Measurements from ENCODE around the gene SEMA3E.
"Not testable (repeated sequence)": the region's sequence is repeated elsewhere in the genome, so short reads cannot be mapped to it uniquely, and the experiment has no call there.

The SEMA3E gene

DNA sequence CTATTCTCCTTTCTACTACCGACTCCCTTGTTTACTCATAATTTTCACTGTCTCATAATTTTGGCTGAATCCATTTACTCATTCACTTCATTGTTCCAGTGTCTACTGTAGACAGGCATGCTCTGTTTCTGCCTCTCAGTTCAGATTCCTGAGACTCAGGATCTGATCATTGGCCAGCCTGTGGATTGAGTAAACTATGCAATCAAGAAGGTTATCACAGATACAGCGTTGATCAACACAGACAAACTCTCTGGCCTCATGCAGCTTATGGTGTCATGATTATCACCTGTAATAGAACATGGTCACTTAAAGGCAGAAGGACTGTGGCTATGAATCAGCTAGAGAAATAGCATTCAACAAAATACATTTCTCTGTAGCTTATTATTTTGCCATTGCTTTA is 86.0 kb downstream of the SEMA3E start:
- DNase-seq (ENCODE audit: insufficient read length, low spot score) (no peak), FAIRE-seq (no peak)

DNA sequence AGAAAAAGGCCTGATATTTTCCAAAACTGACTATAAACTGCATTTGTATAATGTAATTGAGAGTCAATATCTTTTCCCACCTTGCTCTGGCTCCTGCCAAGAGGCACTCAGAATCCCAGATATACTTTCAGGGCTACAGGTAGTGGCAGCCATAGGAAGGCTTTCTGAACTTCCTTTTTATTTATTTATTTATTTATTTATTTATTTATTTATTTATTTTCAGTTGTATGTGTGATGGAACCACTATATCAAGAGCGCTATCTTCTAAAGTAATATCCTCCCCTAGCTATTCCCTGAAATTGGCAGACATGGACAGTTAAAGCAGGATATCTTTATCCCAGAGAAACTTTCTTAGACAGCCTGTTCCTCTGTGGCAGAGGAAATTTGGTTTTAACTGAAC is 86.7 kb downstream of the SEMA3E start:
- no peak for DNase-seq (ENCODE audit: insufficient read length, low spot score)
- no peak for FAIRE-seq

DNA sequence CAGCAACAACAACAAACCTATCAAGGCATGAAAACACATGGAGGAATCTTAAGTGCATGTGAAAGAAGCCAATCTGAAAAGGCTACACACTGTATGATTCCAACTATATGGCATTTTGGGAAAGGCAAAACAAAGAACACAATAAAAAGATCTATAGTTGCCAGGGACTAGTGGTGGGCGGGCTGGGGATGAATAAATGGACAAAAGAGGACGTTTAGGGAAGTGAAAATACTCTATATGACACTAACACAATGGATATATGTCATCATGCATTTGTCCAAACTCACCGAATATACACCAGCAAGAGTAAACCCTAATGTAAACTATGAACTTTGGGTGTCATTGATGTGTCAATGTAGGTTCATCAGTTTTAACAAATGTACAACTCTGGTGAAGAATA is 89.1 kb downstream of the SEMA3E start:
- no peak for DNase-seq (ENCODE audit: insufficient read length, low spot score)
- FAIRE-seq = no peak

DNA sequence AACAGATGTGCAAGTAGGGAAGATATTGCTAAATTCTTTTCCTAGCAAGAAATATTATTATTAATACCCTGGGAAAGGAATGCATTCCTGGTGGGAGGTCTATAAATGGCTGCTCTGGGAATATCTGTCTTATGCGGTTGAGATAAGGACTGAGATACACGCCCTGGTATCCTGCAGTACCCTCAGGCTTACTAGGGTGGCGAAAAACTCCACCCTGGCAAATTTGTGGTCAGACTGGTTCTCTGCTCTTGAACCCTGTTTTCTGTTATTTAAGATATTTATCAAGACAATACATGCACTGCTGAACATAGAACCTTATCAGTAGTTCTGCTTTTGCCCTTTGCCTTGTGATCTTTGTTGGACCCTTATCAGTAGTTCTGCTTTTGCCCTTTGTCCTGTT is 96.4 kb downstream of the SEMA3E start:
- DNase-seq (ENCODE audit: insufficient read length, low spot score); FAIRE-seq: not testable (repeated sequence)

DNA sequence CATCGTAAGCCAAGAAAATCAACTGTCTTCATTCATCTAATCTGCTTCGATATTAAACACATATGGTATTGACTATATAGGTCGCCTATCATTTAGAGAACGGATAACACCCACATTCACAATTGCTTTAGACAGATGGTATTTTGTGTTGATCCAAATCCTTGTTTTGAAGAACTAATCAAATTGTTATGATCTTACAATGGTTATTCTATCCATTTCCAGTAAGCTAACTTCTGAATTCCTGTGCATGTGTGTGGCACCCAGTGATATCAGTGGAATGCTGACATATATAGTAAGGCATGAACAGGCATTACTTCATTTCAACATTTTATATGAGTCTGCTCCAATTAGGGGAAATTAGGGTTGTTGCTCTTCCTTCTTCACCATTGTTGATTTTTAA is 98.8 kb downstream of the SEMA3E start:
- DNase-seq (ENCODE audit: insufficient read length, low spot score) (peak; percentile 12), FAIRE-seq (no peak)

DNA sequence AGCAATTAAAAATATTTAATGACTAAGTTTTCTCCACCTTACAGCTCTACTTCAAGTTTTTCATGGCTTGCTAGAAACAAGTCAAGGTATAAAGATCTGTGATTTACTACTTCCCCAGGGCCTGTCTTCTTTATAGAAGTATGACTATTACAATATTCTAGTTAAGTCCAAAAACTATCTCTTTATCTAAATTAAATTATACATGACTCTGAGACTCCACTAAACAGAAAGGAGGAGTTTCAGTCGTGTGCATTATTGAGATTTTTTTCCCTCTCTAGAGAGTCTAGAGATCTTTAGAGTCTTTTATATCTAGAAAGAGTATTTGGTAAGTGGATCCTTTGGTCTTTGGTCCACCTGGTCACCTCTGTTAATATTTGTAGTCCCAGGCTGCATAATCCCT is 100.7 kb downstream of the SEMA3E start:
- no peak for DNase-seq (ENCODE audit: insufficient read length, low spot score)
- FAIRE-seq = no peak

DNA sequence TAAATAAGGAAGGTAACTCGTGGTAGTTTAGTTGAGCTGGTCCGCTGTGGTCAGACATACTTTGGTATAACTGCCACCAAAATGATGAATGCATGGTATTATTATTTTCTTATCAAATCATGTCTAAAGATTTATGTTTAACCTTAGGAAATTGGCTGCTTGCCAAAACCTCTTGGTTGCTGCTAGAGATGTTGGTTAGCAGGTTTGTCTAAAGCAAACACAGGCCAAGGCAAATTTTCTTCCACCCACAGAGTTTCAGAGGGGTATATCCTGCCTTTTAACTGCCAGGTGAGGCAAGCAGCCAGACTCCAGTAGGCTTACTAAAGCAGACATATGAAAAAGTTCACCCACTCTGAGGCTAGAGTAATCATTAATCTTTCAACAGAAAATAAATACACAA is 101.4 kb downstream of the SEMA3E start:
- FAIRE-seq (no peak), DNase-seq (ENCODE audit: insufficient read length, low spot score) (peak; percentile 9)

DNA sequence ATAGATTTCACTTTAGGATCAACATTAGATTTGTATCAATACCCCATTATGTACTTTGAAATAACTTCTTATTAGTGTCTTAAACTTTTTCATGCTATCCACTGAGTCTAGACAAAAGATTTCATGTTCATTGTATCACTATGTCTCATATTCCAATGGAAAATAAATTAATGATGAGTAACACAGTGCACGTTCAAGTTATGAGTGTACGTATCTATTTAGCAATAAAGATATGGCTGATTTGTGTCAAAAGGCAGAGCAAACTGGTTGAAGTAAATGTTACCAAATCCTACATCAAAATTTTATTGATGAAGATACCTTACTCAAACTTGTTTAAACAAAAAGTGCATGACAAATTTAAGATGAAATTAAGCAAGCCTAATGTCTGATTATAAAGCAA is 102.4 kb downstream of the SEMA3E start:
- FAIRE-seq (no peak), DNase-seq (ENCODE audit: insufficient read length, low spot score) (no peak)

DNA sequence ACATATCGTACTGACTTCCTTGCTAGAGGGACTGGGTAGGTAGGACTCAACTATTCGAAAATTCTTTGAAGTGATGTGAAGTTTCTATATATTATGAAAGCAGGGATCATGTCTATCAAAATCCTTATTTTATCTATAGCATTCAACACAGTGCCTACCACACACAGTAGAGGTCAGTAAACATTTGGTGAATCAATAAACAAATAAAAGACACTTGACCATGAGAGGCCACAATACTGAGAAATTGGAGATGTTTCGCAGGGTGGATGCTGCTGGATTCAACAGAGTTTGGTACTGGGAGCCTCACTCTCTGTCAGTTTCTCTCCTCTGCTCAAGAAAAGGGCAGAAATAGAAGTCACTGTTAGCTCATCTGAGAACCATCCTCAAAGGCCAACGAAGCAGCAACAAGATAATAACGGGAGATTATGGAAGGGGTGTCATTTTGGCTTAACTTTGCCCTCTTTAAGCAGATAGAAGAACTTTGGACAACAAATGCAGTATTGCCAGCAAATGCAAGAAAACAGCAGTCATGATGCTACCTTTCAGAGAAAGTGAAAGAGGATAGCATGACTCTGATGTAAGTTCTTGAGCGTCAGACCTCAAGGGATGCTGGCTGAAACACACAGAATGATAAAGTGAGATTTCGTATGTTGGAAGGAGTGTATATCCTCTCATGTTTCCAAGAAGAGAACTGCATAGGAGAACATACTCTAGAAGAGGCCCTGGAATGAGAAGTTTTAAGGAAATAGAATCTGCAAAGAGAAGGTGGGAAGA is 107.6 kb downstream of the SEMA3E start:
- FAIRE-seq (no peak), DNase-seq (ENCODE audit: insufficient read length, low spot score) (no peak)

DNA sequence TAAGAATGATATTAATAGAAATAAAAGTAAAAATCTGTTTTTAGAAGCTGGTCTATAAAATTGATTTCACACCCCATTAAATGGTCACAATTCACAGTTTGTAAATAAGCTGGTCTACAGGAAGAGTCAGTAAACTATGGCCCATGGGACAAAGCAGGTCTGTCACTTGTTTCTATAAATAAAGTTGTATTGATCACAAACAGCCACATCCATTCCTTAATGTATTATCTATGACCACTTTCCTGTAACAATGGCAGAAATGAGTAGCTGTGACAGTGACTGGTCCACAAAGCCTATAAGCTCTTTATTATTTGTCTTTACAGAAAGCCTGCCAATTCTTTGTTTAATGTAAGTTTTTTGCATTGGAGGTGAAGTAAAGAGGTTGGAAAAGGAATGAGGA is 114.5 kb downstream of the SEMA3E start:
- no peak for FAIRE-seq
- no peak for DNase-seq (ENCODE audit: insufficient read length, low spot score)

DNA sequence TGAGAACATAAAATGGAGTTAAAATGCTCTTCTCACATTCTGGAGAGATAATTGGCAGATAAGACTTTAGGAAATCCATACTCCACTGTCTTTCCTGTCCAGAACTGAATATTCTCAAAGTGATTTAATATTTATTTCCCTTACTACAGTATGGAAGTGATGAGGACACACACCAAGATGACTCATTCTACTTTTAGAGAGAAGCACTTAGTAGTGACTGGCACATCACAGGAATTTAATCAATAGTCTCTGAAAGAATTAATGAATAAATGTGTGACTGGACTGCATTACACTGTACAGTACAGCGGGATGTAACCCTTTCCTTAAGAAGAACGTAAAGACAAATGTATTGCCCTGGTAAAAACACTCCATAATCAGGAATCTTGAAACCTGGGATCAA is 116.7 kb downstream of the SEMA3E start:
- FAIRE-seq (no peak), DNase-seq (ENCODE audit: insufficient read length, low spot score) (peak; percentile 7)

DNA sequence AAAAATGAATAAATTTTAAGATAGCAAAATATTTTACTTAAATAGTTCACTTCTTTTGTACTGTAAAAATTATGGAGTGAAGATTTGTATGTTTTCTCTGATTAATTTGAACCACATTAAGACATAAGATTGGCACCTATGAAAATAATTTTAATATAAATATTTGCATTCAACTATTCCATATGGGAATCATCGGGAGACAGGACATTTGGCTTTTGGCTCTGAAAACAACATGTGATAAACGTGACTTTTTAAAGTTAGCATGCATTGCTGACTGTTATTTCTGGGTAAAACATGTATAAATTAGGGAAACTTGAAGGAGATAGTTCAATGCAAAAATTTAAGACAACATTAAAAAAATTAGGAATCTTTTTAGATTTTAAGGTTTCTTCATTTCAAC is 117.2 kb downstream of the SEMA3E start:
- DNase-seq (ENCODE audit: insufficient read length, low spot score) (no peak), FAIRE-seq (no peak)

DNA sequence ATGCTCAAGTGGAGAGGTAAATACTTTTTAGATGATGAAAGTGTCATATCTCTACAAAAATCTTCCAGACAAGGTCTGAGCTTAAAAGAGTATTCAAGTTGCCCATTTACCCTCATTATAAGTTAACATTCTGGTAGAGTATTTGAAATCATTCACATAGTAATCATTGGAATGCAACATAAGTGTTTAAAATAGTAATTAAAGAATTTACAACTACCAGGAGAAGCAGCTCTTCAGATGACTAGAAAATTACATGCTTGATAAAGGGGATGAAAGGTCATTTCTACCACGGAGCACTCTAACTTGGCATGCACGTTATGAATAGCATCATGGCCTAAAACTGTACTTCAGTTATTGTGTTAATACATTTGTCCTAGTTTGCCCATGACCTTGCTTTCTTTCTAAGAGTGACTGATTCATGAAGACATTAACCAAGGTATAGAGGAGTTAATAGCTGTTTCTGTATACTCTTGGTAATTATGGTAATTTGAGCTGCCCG is 120.0 kb downstream of the SEMA3E start:
- FAIRE-seq (no peak), DNase-seq (ENCODE audit: insufficient read length, low spot score) (no peak)

DNA sequence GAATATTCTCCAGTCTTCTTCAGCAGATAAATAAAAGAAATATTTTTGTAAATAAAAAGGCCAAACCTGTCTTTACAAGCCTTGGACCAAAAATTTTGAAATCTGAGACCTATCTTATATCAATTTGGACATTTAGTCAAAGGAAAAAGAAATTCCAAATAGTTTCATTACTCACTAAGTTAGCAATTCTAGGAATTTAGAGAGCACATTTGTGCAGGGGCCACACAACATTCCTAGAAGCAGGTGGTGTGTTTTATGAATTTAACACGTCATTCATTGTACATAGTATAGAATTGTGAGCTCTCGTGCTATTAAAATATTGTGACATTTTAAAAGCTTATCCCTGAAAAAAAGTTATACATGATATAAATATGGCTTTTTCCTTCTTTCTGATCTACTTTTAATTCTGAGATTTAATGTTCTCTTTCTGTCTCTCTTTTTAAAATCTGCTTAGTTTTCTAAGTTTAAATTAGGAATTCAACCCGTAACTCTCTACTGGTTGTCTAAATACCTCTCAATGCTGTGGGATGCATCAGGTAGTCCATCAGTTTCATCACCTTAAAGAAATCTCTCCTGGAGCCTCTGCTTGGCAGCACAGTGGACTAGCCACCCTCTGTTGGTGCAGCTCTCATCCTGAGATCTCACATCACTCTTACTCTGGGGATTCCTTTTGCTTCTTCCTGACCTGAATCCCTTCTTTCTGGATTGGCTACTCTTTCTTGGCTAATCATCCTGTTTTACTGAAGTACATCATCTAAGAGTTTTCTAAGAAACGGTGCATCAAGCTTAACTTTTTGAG is 124.5 kb downstream of the SEMA3E start:
- FAIRE-seq (peak; percentile 13), DNase-seq (ENCODE audit: insufficient read length, low spot score) (peak; percentile 20)

DNA sequence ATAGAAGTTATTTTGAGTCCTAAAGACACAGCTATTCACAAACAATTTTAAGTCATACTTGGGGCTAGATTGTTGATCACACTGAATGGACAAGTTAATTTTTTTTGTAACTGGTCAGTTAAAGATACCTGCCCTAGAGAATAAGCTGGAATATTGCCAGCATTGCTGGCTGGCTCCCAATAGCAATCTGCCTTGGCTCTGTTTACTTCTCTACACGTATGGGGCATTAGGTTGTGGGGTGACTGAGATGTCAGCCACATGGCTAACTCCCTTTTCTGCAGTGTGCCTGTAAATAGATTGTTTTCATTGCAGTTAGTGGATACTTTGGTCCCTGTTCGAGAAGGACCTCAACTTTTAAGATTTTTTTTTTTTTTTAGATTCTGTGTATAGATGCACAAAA is 128.2 kb downstream of the SEMA3E start:
- DNase-seq (ENCODE audit: insufficient read length, low spot score) (no peak), FAIRE-seq (no peak)

DNA sequence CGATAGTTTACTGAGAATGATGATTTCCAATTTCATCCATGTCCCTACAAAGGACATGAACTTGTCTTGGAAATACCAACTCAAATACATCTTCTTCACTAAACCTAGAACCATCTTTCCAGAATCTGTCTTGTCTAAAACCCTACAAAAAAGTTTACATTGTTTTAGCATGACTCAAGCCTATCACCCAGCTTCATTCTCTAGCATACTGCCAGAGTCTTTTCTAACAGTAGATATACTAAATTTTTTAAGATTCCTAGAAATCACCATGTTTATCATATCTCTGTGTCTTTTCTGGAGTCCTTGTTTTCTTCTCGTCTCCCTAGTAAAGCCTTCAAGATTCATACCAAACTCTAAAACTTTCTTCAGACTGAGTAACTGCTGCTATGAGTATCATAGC is 129.7 kb downstream of the SEMA3E start:
- FAIRE-seq (no peak), DNase-seq (ENCODE audit: insufficient read length, low spot score) (no peak)

DNA sequence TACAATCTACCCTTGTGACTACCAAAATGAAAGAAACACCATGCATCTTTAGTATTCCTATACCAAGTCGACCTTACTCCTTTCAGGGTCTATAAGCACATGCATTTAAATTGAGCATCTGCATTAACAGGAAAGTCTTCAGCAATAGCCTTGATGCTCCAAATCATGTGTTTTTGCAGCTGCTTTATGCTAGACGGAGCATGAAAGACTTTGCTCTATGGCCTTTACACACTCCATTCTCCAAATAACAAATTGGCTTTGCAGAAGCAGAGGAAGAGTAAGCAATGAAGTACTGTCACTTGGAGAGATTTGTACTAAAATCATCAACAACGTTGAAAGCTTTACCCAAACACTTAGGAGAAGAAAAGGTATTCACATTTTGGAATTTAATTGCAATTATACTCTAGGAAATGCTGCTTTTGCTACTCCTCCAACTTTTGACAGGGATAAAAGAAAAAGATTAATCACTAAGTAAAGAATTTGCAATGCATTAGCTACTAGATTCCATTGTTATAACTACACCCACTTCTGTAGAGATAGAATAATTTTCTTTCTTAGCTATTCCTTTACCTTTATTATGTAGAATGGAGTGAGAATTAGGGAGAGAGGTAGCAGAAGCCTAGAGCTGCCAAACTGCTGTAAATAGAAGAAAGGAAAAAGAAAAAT is 131.8 kb downstream of the SEMA3E start:
- FAIRE-seq (no peak), DNase-seq (ENCODE audit: insufficient read length, low spot score) (no peak)

DNA sequence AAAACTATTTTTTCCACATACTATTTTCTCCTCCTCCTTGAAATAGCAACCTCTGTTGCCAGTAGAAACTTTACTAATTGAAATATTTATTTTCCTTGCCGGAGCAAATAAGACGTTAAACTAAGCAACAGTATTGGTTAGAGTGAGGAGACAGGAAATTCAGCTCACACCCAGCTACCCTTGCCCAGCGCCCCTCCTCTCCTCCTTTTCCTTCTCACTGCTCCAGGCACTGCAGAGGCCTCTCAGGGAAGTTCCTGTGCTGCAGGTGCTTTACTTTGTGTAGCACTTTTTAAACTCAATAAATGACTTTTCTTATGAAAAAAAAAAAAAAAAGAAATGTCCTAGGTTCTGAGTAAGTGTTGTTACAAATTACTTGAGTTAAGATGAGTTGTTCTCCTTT is 134.0 kb downstream of the SEMA3E start:
- DNase-seq (ENCODE audit: insufficient read length, low spot score) (no peak), FAIRE-seq (no peak)

DNA sequence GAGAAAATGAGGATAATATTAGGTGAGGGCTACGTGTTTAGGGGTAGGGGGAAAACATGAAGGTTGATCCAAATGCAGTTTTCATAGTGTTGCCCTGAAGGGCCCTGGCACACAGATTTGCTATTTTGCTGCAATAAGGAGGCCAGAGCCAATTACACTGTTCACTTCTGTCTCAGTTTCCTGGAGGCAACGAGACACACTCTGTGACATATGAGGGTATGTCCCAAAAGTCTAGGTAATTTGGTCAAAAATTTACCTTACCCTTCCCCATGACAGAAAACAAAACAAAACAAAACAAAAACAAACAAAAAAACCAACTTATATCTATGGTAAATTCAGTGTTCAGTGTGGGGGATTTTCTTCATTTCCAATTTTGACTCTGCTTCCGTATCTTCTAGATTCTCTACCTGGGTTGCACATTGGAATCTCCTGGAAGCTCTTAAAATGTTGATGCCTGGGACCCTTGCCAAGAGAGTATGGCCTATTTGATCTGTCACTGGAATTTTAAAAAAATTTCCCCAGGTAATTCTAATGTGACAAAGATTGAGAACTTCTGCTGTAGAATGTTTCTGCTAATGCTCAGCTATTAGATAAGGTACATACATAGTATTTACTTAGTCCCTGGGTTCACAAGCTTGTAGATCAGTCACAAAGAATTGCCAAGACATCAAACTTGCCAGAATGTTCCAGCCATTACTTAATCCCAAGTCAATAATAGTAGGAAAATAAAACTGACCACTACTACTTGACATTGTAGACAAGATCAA is 139.5 kb downstream of the SEMA3E start:
- FAIRE-seq (no peak), DNase-seq (ENCODE audit: insufficient read length, low spot score) (no peak)

DNA sequence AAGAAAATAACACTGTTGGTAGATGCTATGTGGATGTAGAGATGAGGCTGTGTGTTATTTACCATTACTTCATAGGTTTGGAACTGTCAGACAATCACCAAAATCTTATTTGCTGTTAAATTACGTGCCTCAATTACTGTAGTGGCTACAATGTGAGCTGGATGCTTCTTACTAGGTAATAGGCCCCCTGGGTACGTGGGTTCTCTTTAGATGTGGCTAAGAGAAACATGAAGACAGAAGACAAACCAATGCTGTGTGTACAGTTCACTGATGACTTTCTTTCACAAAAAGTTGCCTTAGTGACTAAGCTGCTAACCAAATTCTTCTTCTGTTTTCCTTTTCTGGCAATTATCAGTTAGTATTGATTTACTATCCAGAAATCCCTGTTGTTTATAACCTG is 144.6 kb downstream of the SEMA3E start:
- no peak for DNase-seq (ENCODE audit: insufficient read length, low spot score)
- FAIRE-seq = no peak

DNA sequence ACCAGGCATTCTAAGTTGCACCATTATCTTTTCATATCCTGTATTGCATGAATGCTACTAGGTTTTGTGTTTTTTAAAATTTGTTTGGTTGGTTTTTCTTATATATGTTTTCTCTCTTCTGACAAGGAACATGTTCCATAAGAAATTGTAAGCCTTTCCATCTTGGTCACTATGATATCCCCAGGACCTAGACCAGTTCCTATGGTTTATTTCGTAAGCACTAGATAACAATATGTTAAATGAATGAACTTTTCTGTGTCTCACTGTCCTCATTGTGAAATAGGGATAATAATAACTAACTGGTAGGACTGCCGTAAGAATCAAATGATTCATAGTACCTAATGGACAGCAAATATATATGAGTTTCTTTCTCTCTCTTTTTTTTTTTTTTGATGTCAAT is 146.3 kb downstream of the SEMA3E start:
- FAIRE-seq (no peak), DNase-seq (ENCODE audit: insufficient read length, low spot score) (no peak)

Data from HTR-8/SVneo (cell line).